Natural killer cell (primary cell): ENCODE results near the gene CDHR1. TPM values are rescaled to one million over a fixed set of nuclear protein-coding genes. Genes with fewer than 3 reads are reported as not detected.

Experiments
- ATAC-seq, 3 donors: fragments of 150-1000 bp in 2 of 3; fragments of 200-7000 bp in 1 of 3; cut with Tn5 transposase; 1 replicate in 1 of 3; 2 replicates in 2 of 3; pipeline ENCODE4 v1.10.0; 2021; ENCODE audit warnings: mild to moderate bottlenecking in 2 of 3, moderate library complexity in 2 of 3
- DNase-seq, 2 donors: peaks; one replicate each; pipeline versions ENCODE4 v3.0.0 to v3.0.0-alpha.2; 2013 to 2021; ENCODE audit warnings: mixed read lengths in 1 of 2
- H3K27ac ChIP-seq: one replicate; pipeline ENCODE4 v1.5.1; 2013; ENCODE audit warnings: mild to moderate bottlenecking, low read length
- H3K27me3 ChIP-seq: one replicate; pipeline ENCODE4 v1.6.1; 2013; ENCODE audit warnings: low read length; ENCODE audit not compliant: control insufficient read depth, insufficient read depth
- H3K36me3 ChIP-seq: one replicate; pipeline ENCODE4 v1.6.1; 2013; ENCODE audit warnings: low read length; ENCODE audit not compliant: control insufficient read depth, insufficient read depth
- H3K4me1 ChIP-seq: one replicate; pipeline ENCODE4 v1.6.1; 2013; ENCODE audit warnings: low read length; ENCODE audit not compliant: control insufficient read depth, insufficient read depth
- H3K4me3 ChIP-seq: one replicate; pipeline ENCODE4 v1.5.1; 2013; ENCODE audit warnings: low read length
- H3K9me3 ChIP-seq: one replicate; pipeline ENCODE4 v1.6.1; 2013; ENCODE audit warnings: low read length; ENCODE audit not compliant: control insufficient read depth, insufficient read depth
- H3K27ac Mint-ChIP-seq, 2 donors: one replicate each; pipeline ENCODE4 v1.8.0; 2022; ENCODE audit warnings: mild to moderate bottlenecking in 2 of 2, mixed read lengths in 2 of 2, moderate library complexity in 1 of 2
- H3K27me3 Mint-ChIP-seq, 2 donors: one replicate each; pipeline ENCODE4 v1.8.0; 2022; ENCODE audit warnings: low read depth in 2 of 2, mixed read lengths in 2 of 2
- H3K36me3 Mint-ChIP-seq: one replicate; pipeline ENCODE4 v1.8.0; 2022; ENCODE audit warnings: mixed read lengths
- H3K4me1 Mint-ChIP-seq, 2 donors: one replicate each; pipeline ENCODE4 v1.8.0; 2022; ENCODE audit warnings: mixed read lengths in 2 of 2
- H3K4me3 Mint-ChIP-seq: one replicate; pipeline ENCODE4 v1.8.0; 2022; ENCODE audit warnings: mild to moderate bottlenecking, moderate library complexity, mixed read lengths
- H3K9me3 Mint-ChIP-seq, 2 donors: one replicate each; pipeline ENCODE4 v1.8.0; 2022; ENCODE audit warnings: mixed read lengths in 2 of 2
- WGBS: methylation state at CpG from one replicate; pipeline ENCODE4 v1.1.7; 2013; ENCODE audit warnings: missing lambda C conversion rate; ENCODE audit not compliant: insufficient coverage; 5-methylcytosine and 5-hydroxymethylcytosine counted together
- intact Hi-C: fragments of 100-400 bp; cut with micrococcal nuclease; formaldehyde crosslinking; loops from one replicate; pipeline ENCODE4 v1.14.2; 2022
- total RNA-seq, 4 donors: library from RNA; stranded (reverse); fragments of 120-200 nt in 1 of 4; gene quantifications; one replicate each; pipeline versions ENCODE4 v1.2.3 to v1.2.4, GENCODE V29; 2013 to 2022
- TF ChIP-seq, protein P1 (sequence below): fragments of 200-600 bp; IDR thresholded peaks from one replicate; pipeline ENCODE4 v1.8.0; 2022; ENCODE audit warnings: antibody characterized with exemption

The CDHR1 gene
- total RNA-seq, 3 donors from 2014 or later (not counting 1 experiment from before 2014, with no cell fraction given), result 4.0 to 9.5 (median 6.5) TPM

- H3K4me3 ChIP-seq, result no peak within 1 kb of the TSS
- WGBS, result 62% methylated on average over 6 of the region's 6 CpGs
- H3K4me1 Mint-ChIP-seq, result no peaks in the 10 kb centered on the region
- no peak within 1 kb of the TSS for H3K27ac ChIP-seq
- ATAC-seq (no peak), DNase-seq (no peak)
- no peaks in the 10 kb centered on the region for H3K36me3 Mint-ChIP-seq
- H3K4me3 Mint-ChIP-seq, result no peak within 1 kb of the TSS
- H3K9me3 Mint-ChIP-seq, result no peaks in the 10 kb centered on the region
- no peaks in the 10 kb centered on the region for H3K4me1 ChIP-seq
- TF ChIP-seq, protein P1, sequence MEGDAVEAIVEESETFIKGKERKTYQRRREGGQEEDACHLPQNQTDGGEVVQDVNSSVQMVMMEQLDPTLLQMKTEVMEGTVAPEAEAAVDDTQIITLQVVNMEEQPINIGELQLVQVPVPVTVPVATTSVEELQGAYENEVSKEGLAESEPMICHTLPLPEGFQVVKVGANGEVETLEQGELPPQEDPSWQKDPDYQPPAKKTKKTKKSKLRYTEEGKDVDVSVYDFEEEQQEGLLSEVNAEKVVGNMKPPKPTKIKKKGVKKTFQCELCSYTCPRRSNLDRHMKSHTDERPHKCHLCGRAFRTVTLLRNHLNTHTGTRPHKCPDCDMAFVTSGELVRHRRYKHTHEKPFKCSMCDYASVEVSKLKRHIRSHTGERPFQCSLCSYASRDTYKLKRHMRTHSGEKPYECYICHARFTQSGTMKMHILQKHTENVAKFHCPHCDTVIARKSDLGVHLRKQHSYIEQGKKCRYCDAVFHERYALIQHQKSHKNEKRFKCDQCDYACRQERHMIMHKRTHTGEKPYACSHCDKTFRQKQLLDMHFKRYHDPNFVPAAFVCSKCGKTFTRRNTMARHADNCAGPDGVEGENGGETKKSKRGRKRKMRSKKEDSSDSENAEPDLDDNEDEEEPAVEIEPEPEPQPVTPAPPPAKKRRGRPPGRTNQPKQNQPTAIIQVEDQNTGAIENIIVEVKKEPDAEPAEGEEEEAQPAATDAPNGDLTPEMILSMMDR, result no peak
- peaks cover 12 to 53% of the 10 kb centered on the region in 2 donors for H3K27me3 Mint-ChIP-seq
- no peaks in the 10 kb centered on the region for H3K27me3 ChIP-seq
- intact Hi-C loops, result no loop called here
- no peaks in the 10 kb centered on the region for H3K36me3 ChIP-seq
- no peaks in the 10 kb centered on the region for H3K9me3 ChIP-seq
- no peak within 1 kb of the TSS for H3K27ac Mint-ChIP-seq
Observed at GRCh38 chr10:84225427-84226173, 31.3 kb downstream of the CDHR1 start, which contains the start of gene LRIT2. LRIT2 (minus strand) TSS chr10:84225544; CDS start chr10:84225520, 24 bp downstream.

GRCh38 chr10:84226616-84227015 lies 32.3 kb downstream of the CDHR1 start:
- Histone ChIP-seq H3K4me3 (no peak overlapping the region), H3K4me1 (no peaks in the 10 kb centered on the region), H3K27ac (no peak overlapping the region), H3K36me3 (no peaks in the 10 kb centered on the region), H3K27me3 (no peaks in the 10 kb centered on the region), H3K9me3 (no peaks in the 10 kb centered on the region)
- no peaks in the 10 kb centered on the region for H3K36me3 Mint-ChIP-seq
- intact Hi-C loops, result no loop called here
- H3K27me3 Mint-ChIP-seq, result peaks cover 12 to 57% of the 10 kb centered on the region in 2 donors
- ATAC-seq, result no peak
- no peak overlapping the region for H3K27ac Mint-ChIP-seq
- no peaks in the 10 kb centered on the region for H3K9me3 Mint-ChIP-seq
- DNase-seq, result no peak
- WGBS, result 74% methylated on average over 3 of the region's 3 CpGs
- no peaks in the 10 kb centered on the region for H3K4me1 Mint-ChIP-seq
- H3K4me3 Mint-ChIP-seq, result no peak overlapping the region
- TF ChIP-seq, protein P1, result no peak

DNA sequence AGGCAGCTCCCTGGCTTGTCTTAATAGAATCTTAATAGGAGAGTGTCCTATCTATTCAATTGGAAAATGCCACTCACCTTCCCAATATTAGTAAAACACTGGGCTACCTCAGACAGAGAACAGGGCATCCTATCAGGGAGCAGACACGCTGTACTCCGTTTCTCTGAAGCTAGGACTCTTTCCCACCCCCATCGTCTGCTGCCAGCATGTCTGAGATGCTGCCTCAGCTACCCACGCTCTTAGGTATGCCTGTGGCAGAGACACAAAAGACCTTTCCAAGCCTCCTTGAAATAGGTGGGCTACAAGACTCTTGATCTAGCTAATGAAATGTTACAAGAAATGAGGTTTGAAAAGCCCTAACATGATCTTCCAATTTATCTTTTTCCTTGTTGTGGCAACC lies 33.5 kb downstream of the CDHR1 start:
- H3K4me1 Mint-ChIP-seq, result no peaks in the 10 kb centered on the region
- no peaks in the 10 kb centered on the region for H3K36me3 Mint-ChIP-seq
- H3K27me3 ChIP-seq, result no peaks in the 10 kb centered on the region
- WGBS, result 78% methylated on average over 4 of the region's 4 CpGs
- no peaks in the 10 kb centered on the region for H3K9me3 Mint-ChIP-seq
- H3K4me3 ChIP-seq, result no peak overlapping the region
- TF ChIP-seq, protein P1, result no peak
- no peak for ATAC-seq
- no peak overlapping the region for H3K27ac ChIP-seq
- H3K27ac Mint-ChIP-seq, result no peak overlapping the region
- intact Hi-C loops, result no loop called here
- H3K9me3 ChIP-seq, result no peaks in the 10 kb centered on the region
- H3K36me3 ChIP-seq, result no peaks in the 10 kb centered on the region
- H3K4me3 Mint-ChIP-seq, result no peak overlapping the region
- H3K27me3 Mint-ChIP-seq, result peaks cover 12 to 57% of the 10 kb centered on the region in 2 donors
- no peak for DNase-seq
- no peaks in the 10 kb centered on the region for H3K4me1 ChIP-seq

- Histone ChIP-seq H3K4me3 (no peak overlapping the region), H3K27me3 (no peaks in the 10 kb centered on the region), H3K36me3 (no peaks in the 10 kb centered on the region), H3K27ac (no peak overlapping the region), H3K4me1 (no peaks in the 10 kb centered on the region), H3K9me3 (no peaks in the 10 kb centered on the region)
- TF ChIP-seq, protein P1, result no peak
- DNase-seq (no peak), ATAC-seq (no peak)
- H3K4me1 Mint-ChIP-seq, result no peaks in the 10 kb centered on the region
- WGBS, result 94% methylated on average over 1 of the region's 1 CpG
- H3K9me3 Mint-ChIP-seq, result no peaks in the 10 kb centered on the region
- H3K36me3 Mint-ChIP-seq, result no peaks in the 10 kb centered on the region
- intact Hi-C loops, result no loop called here
- H3K27ac Mint-ChIP-seq, result no peak overlapping the region
- H3K4me3 Mint-ChIP-seq, result no peak overlapping the region
- H3K27me3 Mint-ChIP-seq, result peaks cover 12 to 54% of the 10 kb centered on the region in 2 donors
Observed at GRCh38 chr10:84230359-84230758, 36.0 kb downstream of the CDHR1 start.
